GM23338 (cell line): ENCODE measurements around the gene PLEKHN1. TPM values are rescaled to one million over a fixed set of nuclear protein-coding genes. Genes with fewer than 3 reads are reported as not detected.

Experiments used
- ATAC-seq: fragments of 200-7000 bp; cut with Tn5 transposase; 3 replicates; pipeline ENCODE4 v1.9.1; 2020
- DNase-seq: peaks from one replicate; pipeline ENCODE4 v3.0.0-alpha.2; 2015; ENCODE audit warnings: low spot score
- H2AFZ ChIP-seq: fragments of 200-600 bp; sonication (generic); 2 replicates; pipeline ENCODE4 v1.8.0; 2016; ENCODE audit warnings: antibody characterized with exemption, mild to moderate bottlenecking, moderate library complexity
- H3F3A ChIP-seq: fragments of 200-600 bp; sonication (generic); replicated peaks from 2 replicates; pipeline ENCODE4 v1.8.0; 2017; ENCODE audit warnings: antibody characterized with exemption, mixed run types, low read depth
- H3K27ac ChIP-seq: fragments of 200-600 bp; sonication (generic); 2 replicates; pipeline ENCODE4 v1.6.1; 2016; ENCODE audit warnings: low read depth
- H3K27me3 ChIP-seq: fragments of 200-600 bp; sonication (generic); 2 replicates; pipeline ENCODE4 v1.8.0; 2016; ENCODE audit warnings: mild to moderate bottlenecking, mixed run types, moderate library complexity; ENCODE audit not compliant: insufficient read depth
- H3K36me3 ChIP-seq: fragments of 200-600 bp; sonication (generic); 2 replicates; pipeline ENCODE4 v1.8.0; 2016; ENCODE audit warnings: mild to moderate bottlenecking; ENCODE audit not compliant: insufficient read depth
- H3K4me1 ChIP-seq: fragments of 200-600 bp; sonication (generic); 2 replicates; pipeline ENCODE4 v1.8.0; 2016; ENCODE audit warnings: mild to moderate bottlenecking, moderate library complexity; ENCODE audit not compliant: insufficient read depth
- H3K4me2 ChIP-seq: fragments of 200-600 bp; sonication (generic); 2 replicates; pipeline ENCODE4 v1.7.1; 2017; ENCODE audit warnings: mixed run types
- H3K4me3 ChIP-seq: fragments of 200-600 bp; sonication (generic); 2 replicates; pipeline ENCODE4 v1.6.1; 2016; ENCODE audit warnings: mixed run types
- H3K79me2 ChIP-seq: fragments of 200-600 bp; sonication (generic); replicated peaks from 2 replicates; pipeline ENCODE4 v1.8.0; 2017; ENCODE audit warnings: mild to moderate bottlenecking; ENCODE audit not compliant: insufficient read depth
- H3K9me2 ChIP-seq: fragments of 200-600 bp; sonication (generic); 2 replicates; pipeline ENCODE4 v1.8.0; 2017; ENCODE audit not compliant: insufficient read depth
- H4K20me1 ChIP-seq: fragments of 200-600 bp; sonication (generic); replicated peaks from 2 replicates; pipeline ENCODE4 v1.8.0; 2017; ENCODE audit warnings: mild to moderate bottlenecking; ENCODE audit not compliant: insufficient read depth
- H3K27ac Mint-ChIP-seq: 2 replicates; pipeline ENCODE4 v1.8.0; 2020; ENCODE audit warnings: inconsistent platforms, mild to moderate bottlenecking, moderate library complexity, mixed read lengths
- H3K27me3 Mint-ChIP-seq: 3 replicates; pipeline ENCODE4 v1.8.0; 2022; ENCODE audit warnings: low read depth, mild to moderate bottlenecking, moderate library complexity, mixed read lengths, inconsistent platforms; ENCODE audit not compliant: insufficient read depth, poor library complexity
- H3K36me3 Mint-ChIP-seq: 3 replicates; pipeline ENCODE4 v1.8.0; 2021; ENCODE audit warnings: low read depth, mild to moderate bottlenecking, inconsistent platforms, moderate library complexity, mixed read lengths
- H3K4me1 Mint-ChIP-seq: 3 replicates; pipeline ENCODE4 v1.8.0; 2020; ENCODE audit warnings: mild to moderate bottlenecking, inconsistent platforms, mixed read lengths
- H3K4me3 Mint-ChIP-seq: 3 replicates; pipeline ENCODE4 v1.8.0; 2021; ENCODE audit warnings: moderate library complexity, mild to moderate bottlenecking, inconsistent platforms, mixed read lengths
- H3K9me3 Mint-ChIP-seq: 3 replicates; pipeline ENCODE4 v1.8.0; 2020; ENCODE audit warnings: moderate library complexity, mild to moderate bottlenecking, inconsistent platforms, mixed read lengths
- CREB1 ChIP-seq: fragments of 250-450 bp; sonication (Bioruptor Pico); IDR thresholded peaks from 2 replicates; pipeline ENCODE4 v1.5.0; 2020; ENCODE audit warnings: low read depth, mild to moderate bottlenecking, moderate library complexity
- EZH2 ChIP-seq: fragments of 200-600 bp; sonication (generic); IDR thresholded peaks from one replicate; pipeline ENCODE4 v1.8.0; 2017; ENCODE audit warnings: antibody characterized with exemption, mild to moderate bottlenecking, low read depth; ENCODE audit not compliant: unreplicated experiment
- EZH2phosphoT487 ChIP-seq: fragments of 200-600 bp; sonication (generic); IDR thresholded peaks from one replicate; pipeline ENCODE4 v1.8.1; 2018; ENCODE audit warnings: antibody characterized with exemption; ENCODE audit not compliant: unreplicated experiment
- JUNB ChIP-seq: IDR thresholded peaks from one replicate; pipeline ENCODE4 v1.6.1; 2016; ENCODE audit warnings: antibody characterized with exemption; ENCODE audit not compliant: unreplicated experiment
- NANOG ChIP-seq: IDR thresholded peaks from 2 replicates; pipeline ENCODE4 v1.6.1; 2016; ENCODE audit warnings: antibody characterized with exemption, borderline replicate concordance
- POLR2AphosphoS5 ChIP-seq: IDR thresholded peaks from 2 replicates; pipeline ENCODE4 v1.6.1; 2016; ENCODE audit warnings: antibody characterized with exemption, low read depth
- STAT1 ChIP-seq: IDR thresholded peaks from one replicate; pipeline ENCODE4 v1.6.1; 2016; ENCODE audit warnings: antibody characterized with exemption; ENCODE audit not compliant: unreplicated experiment
- ZNF114 ChIP-seq: fragments of 250-450 bp; sonication (Bioruptor Pico); IDR thresholded peaks from 2 replicates; pipeline ENCODE4 v1.5.0; 2020; ENCODE audit warnings: mild to moderate bottlenecking, moderate library complexity
- ZNF331 ChIP-seq: fragments of 250-450 bp; sonication (Bioruptor Pico); IDR thresholded peaks from 2 replicates; pipeline ENCODE4 v1.5.0; 2020; ENCODE audit warnings: low read depth, mild to moderate bottlenecking, moderate library complexity
- polyA plus RNA-seq: library from polyadenylated mRNA; unstranded; fragments of >200 nt; fragmentation: Nextera tagmentation; extraction: Ambion mirVana; gene quantifications from 2 replicates; pipeline ENCODE4 v1.2.1, GENCODE V29; 2016
- total RNA-seq: library from RNA; depleted of rRNA; stranded (reverse); fragments of >200 nt; shearing (Covaris generic); gene quantifications from 2 replicates; pipeline ENCODE4 v1.2.3, GENCODE V29; 2014
- TF ChIP-seq, protein P1 (sequence below): IDR thresholded peaks from 2 replicates; pipeline ENCODE4 v1.6.1; 2016; ENCODE audit warnings: antibody characterized with exemption
- TF ChIP-seq, protein P2 (sequence below), 2 experiments: fragments of 200-600 bp in 1 of 2; sonication (generic) in 1 of 2; conservative IDR thresholded peaks; 2 replicates each; pipeline versions ENCODE4 v1.5.1 to v1.6.1; 2016 to 2017; ENCODE audit warnings: antibody characterized with exemption in 2 of 2, low read depth in 2 of 2, mild to moderate bottlenecking in 2 of 2, moderate library complexity in 1 of 2
- TF ChIP-seq, protein P3 (sequence below): fragments of 250-450 bp; sonication (Bioruptor Pico); IDR thresholded peaks from 2 replicates; pipeline ENCODE4 v1.5.0; 2020; ENCODE audit warnings: mild to moderate bottlenecking, moderate library complexity
- TF ChIP-seq, protein P4 (sequence below): IDR thresholded peaks from one replicate; pipeline ENCODE4 v1.6.1; 2018; ENCODE audit warnings: antibody characterized with exemption; ENCODE audit not compliant: unreplicated experiment

Gene PLEKHN1
- total and polyA plus RNA-seq, 2 experiments from 2014 or later = 1.4 to 3.3 TPM

DNA sequence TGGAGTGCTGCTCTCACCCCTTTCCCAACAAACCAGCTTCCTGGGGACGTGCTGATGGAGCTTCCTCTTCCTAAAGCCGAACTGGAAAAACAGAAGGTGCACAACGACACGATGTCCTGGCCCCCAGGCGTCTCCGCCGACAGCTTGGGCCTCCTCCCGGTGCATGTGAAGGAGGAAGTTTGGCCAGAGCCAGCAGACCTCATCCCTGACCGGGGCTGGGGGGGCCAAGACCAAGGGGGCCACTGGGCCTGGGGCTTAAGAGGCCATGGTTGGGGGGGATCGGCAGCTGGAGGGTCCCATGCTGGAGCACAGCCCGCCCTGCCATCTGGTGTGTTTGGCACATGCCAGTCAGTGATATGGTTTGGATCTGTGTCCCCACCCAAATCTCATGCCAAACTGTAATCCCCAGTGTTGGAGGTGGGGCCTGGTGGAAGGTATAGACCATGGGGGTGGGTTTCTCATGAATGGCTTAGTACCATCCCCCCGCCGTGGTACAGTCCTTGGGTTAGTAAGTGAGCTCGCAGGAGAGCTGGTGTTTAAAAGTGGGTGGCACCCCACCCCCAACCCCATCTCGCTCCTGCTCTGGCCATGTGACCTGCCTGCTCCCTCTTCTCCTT is 27.2 kb downstream of the PLEKHN1 start:
- H3F3A ChIP-seq = 0 out of 2 replicates have a peak, but pooled peaks cover 2% of the 10 kb centered on the region
- no peak overlapping the region for H3K4me2 ChIP-seq
- H3K4me1 ChIP-seq = peaks cover 8% of the 10 kb centered on the region
- DNase-seq (no peak), ATAC-seq (no peak)
- no peak overlapping the region for H3K27ac Mint-ChIP-seq
- no peak overlapping the region for H3K4me3 ChIP-seq
- H3K27me3 ChIP-seq = peaks cover 93% of the 10 kb centered on the region
- H3K36me3 Mint-ChIP-seq = peaks cover 4% of the 10 kb centered on the region
- no peaks in the 10 kb centered on the region for H4K20me1 ChIP-seq
- peaks cover 21% of the 10 kb centered on the region for H3K9me3 Mint-ChIP-seq
- H3K79me2 ChIP-seq = no peaks in the 10 kb centered on the region
- H3K9me2 ChIP-seq = no peaks in the 10 kb centered on the region
- H3K36me3 ChIP-seq = no peaks in the 10 kb centered on the region
- H3K4me1 Mint-ChIP-seq = peaks cover 3% of the 10 kb centered on the region
- H3K27ac ChIP-seq = no peak overlapping the region
- H3K27me3 Mint-ChIP-seq = peaks cover 79% of the 10 kb centered on the region
- H3K4me3 Mint-ChIP-seq = no peak overlapping the region
- TF ChIP-seq EZH2phosphoT487 (no peak), EZH2 (no peak), JUNB (no peak), POLR2AphosphoS5 (no peak), CREB1 (CRISPR knock-in tag) (no peak), ZNF331 (CRISPR knock-in tag) (no peak), NANOG (no peak), ZNF114 (no peak), STAT1 (no peak)
- TF ChIP-seq, protein P1, sequence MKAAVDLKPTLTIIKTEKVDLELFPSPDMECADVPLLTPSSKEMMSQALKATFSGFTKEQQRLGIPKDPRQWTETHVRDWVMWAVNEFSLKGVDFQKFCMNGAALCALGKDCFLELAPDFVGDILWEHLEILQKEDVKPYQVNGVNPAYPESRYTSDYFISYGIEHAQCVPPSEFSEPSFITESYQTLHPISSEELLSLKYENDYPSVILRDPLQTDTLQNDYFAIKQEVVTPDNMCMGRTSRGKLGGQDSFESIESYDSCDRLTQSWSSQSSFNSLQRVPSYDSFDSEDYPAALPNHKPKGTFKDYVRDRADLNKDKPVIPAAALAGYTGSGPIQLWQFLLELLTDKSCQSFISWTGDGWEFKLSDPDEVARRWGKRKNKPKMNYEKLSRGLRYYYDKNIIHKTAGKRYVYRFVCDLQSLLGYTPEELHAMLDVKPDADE = no peak
- TF ChIP-seq, protein P2, sequence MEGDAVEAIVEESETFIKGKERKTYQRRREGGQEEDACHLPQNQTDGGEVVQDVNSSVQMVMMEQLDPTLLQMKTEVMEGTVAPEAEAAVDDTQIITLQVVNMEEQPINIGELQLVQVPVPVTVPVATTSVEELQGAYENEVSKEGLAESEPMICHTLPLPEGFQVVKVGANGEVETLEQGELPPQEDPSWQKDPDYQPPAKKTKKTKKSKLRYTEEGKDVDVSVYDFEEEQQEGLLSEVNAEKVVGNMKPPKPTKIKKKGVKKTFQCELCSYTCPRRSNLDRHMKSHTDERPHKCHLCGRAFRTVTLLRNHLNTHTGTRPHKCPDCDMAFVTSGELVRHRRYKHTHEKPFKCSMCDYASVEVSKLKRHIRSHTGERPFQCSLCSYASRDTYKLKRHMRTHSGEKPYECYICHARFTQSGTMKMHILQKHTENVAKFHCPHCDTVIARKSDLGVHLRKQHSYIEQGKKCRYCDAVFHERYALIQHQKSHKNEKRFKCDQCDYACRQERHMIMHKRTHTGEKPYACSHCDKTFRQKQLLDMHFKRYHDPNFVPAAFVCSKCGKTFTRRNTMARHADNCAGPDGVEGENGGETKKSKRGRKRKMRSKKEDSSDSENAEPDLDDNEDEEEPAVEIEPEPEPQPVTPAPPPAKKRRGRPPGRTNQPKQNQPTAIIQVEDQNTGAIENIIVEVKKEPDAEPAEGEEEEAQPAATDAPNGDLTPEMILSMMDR (conservative IDR thresholded peaks at IDR 0.05; ENCODE audit: low read depth in 2 of 2) = no peak
- TF ChIP-seq, protein P3, sequence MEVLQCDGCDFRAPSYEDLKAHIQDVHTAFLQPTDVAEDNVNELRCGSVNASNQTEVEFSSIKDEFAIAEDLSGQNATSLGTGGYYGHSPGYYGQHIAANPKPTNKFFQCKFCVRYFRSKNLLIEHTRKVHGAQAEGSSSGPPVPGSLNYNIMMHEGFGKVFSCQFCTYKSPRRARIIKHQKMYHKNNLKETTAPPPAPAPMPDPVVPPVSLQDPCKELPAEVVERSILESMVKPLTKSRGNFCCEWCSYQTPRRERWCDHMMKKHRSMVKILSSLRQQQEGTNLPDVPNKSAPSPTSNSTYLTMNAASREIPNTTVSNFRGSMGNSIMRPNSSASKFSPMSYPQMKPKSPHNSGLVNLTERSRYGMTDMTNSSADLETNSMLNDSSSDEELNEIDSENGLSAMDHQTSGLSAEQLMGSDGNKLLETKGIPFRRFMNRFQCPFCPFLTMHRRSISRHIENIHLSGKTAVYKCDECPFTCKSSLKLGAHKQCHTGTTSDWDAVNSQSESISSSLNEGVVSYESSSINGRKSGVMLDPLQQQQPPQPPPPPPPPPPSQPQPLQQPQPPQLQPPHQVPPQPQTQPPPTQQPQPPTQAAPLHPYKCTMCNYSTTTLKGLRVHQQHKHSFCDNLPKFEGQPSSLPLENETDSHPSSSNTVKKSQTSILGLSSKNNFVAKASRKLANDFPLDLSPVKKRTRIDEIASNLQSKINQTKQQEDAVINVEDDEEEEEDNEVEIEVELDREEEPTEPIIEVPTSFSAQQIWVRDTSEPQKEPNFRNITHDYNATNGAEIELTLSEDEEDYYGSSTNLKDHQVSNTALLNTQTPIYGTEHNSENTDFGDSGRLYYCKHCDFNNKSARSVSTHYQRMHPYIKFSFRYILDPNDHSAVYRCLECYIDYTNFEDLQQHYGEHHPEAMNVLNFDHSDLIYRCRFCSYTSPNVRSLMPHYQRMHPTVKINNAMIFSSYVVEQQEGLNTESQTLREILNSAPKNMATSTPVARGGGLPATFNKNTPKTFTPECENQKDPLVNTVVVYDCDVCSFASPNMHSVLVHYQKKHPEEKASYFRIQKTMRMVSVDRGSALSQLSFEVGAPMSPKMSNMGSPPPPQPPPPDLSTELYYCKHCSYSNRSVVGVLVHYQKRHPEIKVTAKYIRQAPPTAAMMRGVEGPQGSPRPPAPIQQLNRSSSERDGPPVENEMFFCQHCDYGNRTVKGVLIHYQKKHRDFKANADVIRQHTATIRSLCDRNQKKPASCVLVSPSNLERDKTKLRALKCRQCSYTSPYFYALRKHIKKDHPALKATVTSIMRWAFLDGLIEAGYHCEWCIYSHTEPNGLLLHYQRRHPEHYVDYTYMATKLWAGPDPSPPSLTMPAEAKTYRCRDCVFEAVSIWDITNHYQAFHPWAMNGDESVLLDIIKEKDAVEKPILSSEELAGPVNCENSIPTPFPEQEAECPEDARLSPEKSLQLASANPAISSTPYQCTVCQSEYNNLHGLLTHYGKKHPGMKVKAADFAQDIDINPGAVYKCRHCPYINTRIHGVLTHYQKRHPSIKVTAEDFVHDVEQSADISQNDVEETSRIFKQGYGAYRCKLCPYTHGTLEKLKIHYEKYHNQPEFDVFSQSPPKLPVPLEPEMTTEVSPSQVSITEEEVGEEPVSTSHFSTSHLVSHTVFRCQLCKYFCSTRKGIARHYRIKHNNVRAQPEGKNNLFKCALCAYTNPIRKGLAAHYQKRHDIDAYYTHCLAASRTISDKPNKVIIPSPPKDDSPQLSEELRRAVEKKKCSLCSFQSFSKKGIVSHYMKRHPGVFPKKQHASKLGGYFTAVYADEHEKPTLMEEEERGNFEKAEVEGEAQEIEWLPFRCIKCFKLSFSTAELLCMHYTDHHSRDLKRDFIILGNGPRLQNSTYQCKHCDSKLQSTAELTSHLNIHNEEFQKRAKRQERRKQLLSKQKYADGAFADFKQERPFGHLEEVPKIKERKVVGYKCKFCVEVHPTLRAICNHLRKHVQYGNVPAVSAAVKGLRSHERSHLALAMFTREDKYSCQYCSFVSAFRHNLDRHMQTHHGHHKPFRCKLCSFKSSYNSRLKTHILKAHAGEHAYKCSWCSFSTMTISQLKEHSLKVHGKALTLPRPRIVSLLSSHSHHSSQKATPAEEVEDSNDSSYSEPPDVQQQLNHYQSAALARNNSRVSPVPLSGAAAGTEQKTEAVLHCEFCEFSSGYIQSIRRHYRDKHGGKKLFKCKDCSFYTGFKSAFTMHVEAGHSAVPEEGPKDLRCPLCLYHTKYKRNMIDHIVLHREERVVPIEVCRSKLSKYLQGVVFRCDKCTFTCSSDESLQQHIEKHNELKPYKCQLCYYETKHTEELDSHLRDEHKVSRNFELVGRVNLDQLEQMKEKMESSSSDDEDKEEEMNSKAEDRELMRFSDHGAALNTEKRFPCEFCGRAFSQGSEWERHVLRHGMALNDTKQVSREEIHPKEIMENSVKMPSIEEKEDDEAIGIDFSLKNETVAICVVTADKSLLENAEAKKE (CRISPR knock-in tag) = no peak
- TF ChIP-seq, protein P4, sequence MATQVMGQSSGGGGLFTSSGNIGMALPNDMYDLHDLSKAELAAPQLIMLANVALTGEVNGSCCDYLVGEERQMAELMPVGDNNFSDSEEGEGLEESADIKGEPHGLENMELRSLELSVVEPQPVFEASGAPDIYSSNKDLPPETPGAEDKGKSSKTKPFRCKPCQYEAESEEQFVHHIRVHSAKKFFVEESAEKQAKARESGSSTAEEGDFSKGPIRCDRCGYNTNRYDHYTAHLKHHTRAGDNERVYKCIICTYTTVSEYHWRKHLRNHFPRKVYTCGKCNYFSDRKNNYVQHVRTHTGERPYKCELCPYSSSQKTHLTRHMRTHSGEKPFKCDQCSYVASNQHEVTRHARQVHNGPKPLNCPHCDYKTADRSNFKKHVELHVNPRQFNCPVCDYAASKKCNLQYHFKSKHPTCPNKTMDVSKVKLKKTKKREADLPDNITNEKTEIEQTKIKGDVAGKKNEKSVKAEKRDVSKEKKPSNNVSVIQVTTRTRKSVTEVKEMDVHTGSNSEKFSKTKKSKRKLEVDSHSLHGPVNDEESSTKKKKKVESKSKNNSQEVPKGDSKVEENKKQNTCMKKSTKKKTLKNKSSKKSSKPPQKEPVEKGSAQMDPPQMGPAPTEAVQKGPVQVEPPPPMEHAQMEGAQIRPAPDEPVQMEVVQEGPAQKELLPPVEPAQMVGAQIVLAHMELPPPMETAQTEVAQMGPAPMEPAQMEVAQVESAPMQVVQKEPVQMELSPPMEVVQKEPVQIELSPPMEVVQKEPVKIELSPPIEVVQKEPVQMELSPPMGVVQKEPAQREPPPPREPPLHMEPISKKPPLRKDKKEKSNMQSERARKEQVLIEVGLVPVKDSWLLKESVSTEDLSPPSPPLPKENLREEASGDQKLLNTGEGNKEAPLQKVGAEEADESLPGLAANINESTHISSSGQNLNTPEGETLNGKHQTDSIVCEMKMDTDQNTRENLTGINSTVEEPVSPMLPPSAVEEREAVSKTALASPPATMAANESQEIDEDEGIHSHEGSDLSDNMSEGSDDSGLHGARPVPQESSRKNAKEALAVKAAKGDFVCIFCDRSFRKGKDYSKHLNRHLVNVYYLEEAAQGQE = no peak
- H2AFZ ChIP-seq = no peak overlapping the region
